LHCN-M2 (cell line): ENCODE measurements around the gene FBXL17. TPM values are rescaled to one million over a fixed set of nuclear protein-coding genes. Genes with fewer than 3 reads are reported as not detected.
A peak's percentile ranks its signal among the peaks of the same experiment; 100 is the strongest.

Experiments
- DNase-seq: peaks from one replicate; pipeline ENCODE4 v3.0.0-alpha.2; 2012; ENCODE audit warnings: low read depth
- total RNA-seq: library from RNA; depleted of rRNA; stranded (reverse); fragments of >200 nt; gene quantifications from 2 replicates; pipeline ENCODE4 v1.2.3, GENCODE V29; 2014

FBXL17 gene
- total RNA-seq, 1 experiment from 2014 or later: 23.4 TPM

GRCh38 chr5:107864793-107865192 lies 517.1 kb downstream of the FBXL17 start:
- no peak for DNase-seq

DNA sequence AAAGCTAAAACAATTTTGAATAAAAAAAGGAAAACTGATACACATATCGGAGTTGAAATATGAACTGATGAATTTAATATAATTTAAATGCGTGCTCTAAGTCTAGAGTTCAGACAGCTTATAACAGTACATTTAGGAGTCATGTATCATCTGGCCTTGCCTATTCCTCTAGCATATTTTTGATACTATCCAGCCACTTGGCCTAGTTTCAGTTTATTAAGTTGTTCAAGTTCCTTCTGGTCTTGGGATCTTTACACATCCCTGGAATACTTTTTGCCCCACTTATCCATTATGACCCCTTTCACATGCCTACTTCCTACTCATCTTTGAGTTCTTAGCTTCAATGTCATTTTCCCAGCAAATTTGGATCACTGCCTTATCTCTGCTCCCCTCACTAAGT lies 518.8 kb downstream of the FBXL17 start:
- no peak for DNase-seq

DNA sequence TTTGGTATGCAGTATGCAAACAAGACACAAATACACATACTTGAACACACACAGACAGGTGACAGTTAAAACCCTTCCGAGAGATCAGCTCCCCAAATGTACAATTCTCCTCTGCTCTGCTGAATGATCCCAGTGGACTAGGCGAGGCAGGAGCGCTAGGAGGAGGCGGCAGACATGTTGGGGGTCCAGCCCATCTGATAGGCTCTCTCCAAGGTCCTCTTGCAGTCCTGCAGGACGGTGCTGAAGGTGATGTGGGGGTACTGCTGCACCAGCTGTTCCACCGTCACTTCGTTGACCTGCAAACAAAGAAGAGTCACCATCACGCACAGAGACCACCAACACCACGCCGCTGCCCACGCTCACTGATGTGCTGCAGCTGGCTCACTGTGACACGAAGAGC lies 520.3 kb downstream of the FBXL17 start:
- no peak for DNase-seq

- no peak for DNase-seq
Observed at GRCh38 chr5:107860044-107860443, 521.9 kb downstream of the FBXL17 start.

GRCh38 chr5:107858788-107859187 lies 523.1 kb downstream of the FBXL17 start:
- DNase-seq: no peak

- no peak for DNase-seq
Observed at GRCh38 chr5:107858324-107858723, 523.6 kb downstream of the FBXL17 start.

GRCh38 chr5:107857785-107858184 lies 524.1 kb downstream of the FBXL17 start:
- no peak for DNase-seq

DNA sequence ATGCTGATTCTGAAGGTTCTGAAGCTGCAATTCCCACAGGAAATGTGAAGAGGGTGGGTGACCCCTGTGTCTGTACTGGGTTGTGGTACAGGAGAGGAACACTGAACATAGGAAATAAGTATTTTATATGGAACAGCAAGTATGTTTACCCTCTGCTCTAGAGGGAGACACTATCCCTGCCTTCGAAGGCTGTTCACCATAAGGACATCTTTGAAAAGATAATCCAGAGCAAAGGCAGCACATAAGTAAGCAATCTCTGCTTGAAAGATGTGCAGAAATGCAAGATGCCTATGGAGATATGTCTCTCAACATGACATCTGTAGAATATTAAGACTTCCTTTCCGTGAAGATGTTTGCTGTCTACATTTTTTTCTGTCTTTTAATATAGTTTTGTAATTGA lies 526.7 kb downstream of the FBXL17 start:
- peak; percentile 8 for DNase-seq

DNA sequence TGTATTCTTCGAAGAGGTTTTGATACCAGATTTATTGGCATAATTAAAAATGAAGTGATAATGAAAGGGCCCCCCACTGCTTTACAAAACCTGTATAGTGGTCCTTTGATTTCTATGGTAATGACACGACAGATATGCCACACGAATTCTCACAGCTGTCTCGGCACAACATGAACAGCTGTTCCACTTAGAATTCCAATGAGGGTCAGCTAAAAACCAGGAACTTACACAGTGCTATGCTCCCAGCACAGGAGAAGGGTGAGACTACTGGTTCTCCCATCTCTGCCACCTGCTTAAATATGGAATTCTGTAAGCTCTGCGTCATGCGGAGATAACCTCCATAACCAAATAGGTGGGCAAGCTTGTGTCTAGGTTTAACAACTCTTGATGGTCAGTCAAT lies 528.2 kb downstream of the FBXL17 start:
- peak; percentile 23 for DNase-seq

DNA sequence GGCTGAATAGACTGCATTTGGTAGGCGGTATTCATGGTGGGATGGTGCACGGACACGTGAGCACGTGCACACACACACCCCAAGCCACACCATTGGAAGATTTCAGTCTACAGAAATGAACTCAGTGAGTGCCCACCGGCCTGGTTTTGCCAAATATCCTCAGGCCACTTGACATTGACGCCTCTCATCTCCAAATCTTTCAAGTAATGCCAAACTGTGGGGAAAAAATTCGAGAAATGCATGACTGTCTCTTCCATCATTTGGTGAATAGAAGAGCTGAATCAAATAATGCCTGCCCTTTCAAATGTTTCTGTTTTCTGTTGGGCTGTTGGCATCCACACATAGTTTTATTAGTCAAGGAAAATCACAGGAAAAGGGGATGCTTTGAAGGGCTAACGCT lies 528.9 kb downstream of the FBXL17 start:
- no peak for DNase-seq

- DNase-seq: no peak
Observed at GRCh38 chr5:107849118-107849517, 532.8 kb downstream of the FBXL17 start.

DNA sequence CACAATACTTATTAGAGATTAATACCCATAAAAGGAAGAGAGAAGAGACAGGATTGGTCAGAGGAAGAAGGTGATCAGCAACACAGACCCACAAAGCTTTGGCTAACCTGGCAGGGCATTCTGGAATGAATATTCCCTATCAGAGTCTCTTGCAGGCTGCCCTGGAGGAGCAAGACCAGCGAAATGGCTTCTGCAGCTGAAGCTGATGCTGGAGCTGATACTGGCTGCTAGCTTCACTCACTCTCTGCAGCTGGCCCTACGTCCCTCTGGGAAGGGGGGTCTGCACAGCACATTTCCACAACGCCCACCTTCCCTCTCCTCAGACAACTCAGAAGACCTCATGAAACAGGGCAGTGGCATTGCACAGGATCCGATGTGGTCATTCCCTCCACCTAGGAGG lies 541.3 kb downstream of the FBXL17 start:
- no peak for DNase-seq

- no peak for DNase-seq
Observed at GRCh38 chr5:107840161-107840560, 541.7 kb downstream of the FBXL17 start.

GRCh38 chr5:107835096-107835495 lies 546.8 kb downstream of the FBXL17 start:
- no peak for DNase-seq

DNA sequence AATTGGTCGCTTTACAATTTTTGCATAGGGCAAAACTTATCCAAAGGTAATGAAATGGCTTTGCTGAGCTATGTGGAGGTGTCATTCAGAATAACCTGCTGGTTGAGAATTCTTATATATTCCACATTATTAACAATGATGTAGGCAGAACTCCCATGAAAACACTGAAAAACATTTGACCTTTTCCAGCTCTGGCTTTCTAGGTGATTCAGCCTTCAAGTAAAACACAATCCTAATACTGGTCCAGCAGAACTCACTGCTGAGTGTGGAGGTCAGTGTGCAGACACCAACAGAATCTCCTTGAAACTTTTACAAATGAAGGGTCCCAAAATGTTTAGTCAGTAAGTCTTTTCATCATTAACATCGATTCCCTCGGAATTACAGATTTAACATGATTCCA lies 549.2 kb downstream of the FBXL17 start:
- DNase-seq: no peak

DNA sequence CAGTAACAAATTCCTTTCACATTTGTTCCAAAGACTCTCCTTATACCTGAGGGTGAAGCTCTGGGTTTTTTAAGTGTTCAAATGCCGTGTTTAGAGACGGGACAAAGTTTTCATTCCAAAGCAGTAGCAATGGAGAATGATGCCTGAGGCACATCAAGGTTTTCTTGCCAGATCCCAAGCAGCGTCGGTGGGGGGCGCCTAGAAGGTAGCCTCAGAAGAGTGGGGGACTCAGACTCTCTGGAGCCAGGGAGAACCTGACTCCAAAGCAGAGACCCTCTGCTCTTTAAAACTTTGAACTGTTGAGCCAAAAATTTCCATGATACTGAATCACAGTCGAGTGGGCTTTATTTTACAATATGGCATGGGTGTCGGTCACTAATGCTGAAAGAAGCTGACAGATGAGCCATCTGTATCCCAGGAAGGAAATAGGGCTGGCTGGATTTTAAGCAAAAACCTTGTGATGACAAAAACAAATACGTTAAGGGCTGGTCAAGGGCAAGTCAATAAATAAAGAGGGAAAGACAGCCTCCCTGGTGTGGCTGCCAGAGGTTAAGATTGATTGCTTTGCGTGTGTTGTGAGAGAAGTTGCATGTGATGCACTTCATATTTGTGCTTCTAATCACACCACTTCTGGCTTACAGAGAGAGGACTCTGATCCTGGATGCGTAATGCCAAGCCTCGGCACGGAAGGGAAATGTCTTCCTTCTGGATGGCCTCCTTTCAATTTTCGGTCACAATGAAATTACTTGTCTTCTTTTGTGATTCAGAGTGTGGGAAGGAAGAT lies 550.1 kb downstream of the FBXL17 start:
- peak; percentile 50 for DNase-seq

GRCh38 chr5:107830750-107831149 lies 551.1 kb downstream of the FBXL17 start:
- no peak for DNase-seq

- no peak for DNase-seq
Observed at GRCh38 chr5:107826311-107827000, 555.4 kb downstream of the FBXL17 start.

DNA sequence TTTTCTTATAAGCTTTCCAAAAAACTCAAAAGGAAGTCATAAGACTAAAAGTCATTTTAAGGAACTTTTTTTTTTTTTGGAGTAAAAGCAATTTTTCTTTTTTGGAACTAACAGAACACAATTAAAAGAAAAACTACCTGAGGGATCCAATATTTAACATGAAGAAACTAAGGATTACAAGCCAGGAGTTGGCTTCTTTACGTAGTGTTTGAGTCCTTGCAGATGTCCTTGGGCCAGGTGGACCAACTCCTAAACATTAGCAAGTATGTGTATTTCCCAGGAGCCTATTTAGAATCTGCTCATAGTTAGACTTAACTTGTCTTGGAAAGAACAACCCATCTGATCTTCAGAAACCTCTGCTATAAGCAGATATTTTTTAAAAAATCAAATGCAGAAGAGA lies 557.1 kb downstream of the FBXL17 start:
- DNase-seq: no peak

- no peak for DNase-seq
Observed at GRCh38 chr5:107821288-107821687, 560.6 kb downstream of the FBXL17 start.

DNA sequence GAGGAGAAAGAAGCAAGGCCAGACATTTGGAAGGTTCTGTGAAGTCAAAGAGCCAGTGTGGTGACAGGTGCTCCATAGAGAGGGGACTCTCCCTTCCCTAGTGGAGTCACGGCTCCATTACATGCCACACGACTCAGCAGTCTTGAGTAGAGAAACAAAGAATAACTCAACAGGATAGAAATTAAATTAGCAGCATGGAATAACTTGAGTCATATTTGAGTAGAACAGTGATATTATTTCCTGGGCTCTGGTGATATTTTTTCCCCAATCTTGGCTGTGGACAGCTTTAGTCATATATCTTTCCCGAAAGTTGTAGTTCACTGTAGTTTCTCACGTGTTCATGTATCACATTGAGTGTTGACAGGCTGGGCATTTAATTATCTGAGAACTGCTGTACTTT lies 561.5 kb downstream of the FBXL17 start:
- DNase-seq: peak; percentile 34

- no peak for DNase-seq
Observed at GRCh38 chr5:107817951-107818350, 563.9 kb downstream of the FBXL17 start.

- no peak for DNase-seq
Observed at GRCh38 chr5:107817436-107817835, 564.5 kb downstream of the FBXL17 start.
